Breast epithelium (tissue), 3 donors: ENCODE results near the gene NEK6.

ENCODE experiments used
- CTCF ChIP-seq, 3 donors: fragments of 450-650 bp; IDR thresholded peaks; one replicate each; pipeline ENCODE4 v1.5.1; 2016 to 2017; ENCODE audit warnings: antibody characterized with exemption in 3 of 3, mild to moderate bottlenecking in 3 of 3, moderate library complexity in 3 of 3
- POLR2AphosphoS5 ChIP-seq, 3 donors: sonication (generic); formaldehyde crosslinking; IDR thresholded peaks; one replicate each; pipeline ENCODE4 v1.6.1; 2017; ENCODE audit warnings: antibody characterized with exemption in 3 of 3

- TF ChIP-seq CTCF (IDR thresholded peaks at IDR 0.05) (no peak), POLR2AphosphoS5 (IDR thresholded peaks at IDR 0.05) (no peak)
Measured at GRCh38 chr9:124225945-124226344, 31.8 kb upstream of the NEK6 start.
